HEK293 (cell line): ENCODE results near the gene UQCR11.

Source experiments
- BCL11B ChIP-seq: fragments of 450-650 bp; formaldehyde crosslinking; IDR thresholded peaks from 2 replicates; pipeline ENCODE4 v1.5.1; 2016; ENCODE audit warnings: low read depth, missing biosample characterization, missing genetic modification characterization
- CTCF ChIP-seq: fragments of 450-650 bp; formaldehyde crosslinking; IDR thresholded peaks from 2 replicates; pipeline ENCODE4 v1.5.1; 2016; ENCODE audit warnings: missing biosample characterization, missing genetic modification characterization
- GLI2 ChIP-seq: fragments of 450-650 bp; formaldehyde crosslinking; IDR thresholded peaks from 2 replicates; pipeline ENCODE4; 2017; ENCODE audit warnings: missing biosample characterization, missing genetic modification characterization, low read depth, borderline replicate concordance
- GLIS1 ChIP-seq: fragments of 450-650 bp; formaldehyde crosslinking; IDR thresholded peaks from 2 replicates; pipeline ENCODE4 v1.5.1; 2016; ENCODE audit warnings: missing biosample characterization, missing genetic modification characterization
- GLIS2 ChIP-seq: fragments of 450-650 bp; formaldehyde crosslinking; IDR thresholded peaks from 2 replicates; pipeline ENCODE4 v1.5.1; 2016; ENCODE audit warnings: missing biosample characterization, missing genetic modification characterization
- KLF1 ChIP-seq: fragments of 450-650 bp; formaldehyde crosslinking; IDR thresholded peaks from 2 replicates; pipeline ENCODE4 v1.5.1; 2016; ENCODE audit warnings: missing biosample characterization, missing genetic modification characterization
- KLF16 ChIP-seq: fragments of 450-650 bp; formaldehyde crosslinking; IDR thresholded peaks from 2 replicates; pipeline ENCODE4 v1.5.1; 2017; ENCODE audit warnings: missing biosample characterization, missing genetic modification characterization
- OSR2 ChIP-seq: fragments of 450-650 bp; formaldehyde crosslinking; IDR thresholded peaks from 2 replicates; pipeline ENCODE4 v1.5.1; 2016; ENCODE audit warnings: missing biosample characterization, missing genetic modification characterization
- PATZ1 ChIP-seq: fragments of 450-650 bp; formaldehyde crosslinking; IDR thresholded peaks from 2 replicates; pipeline ENCODE4 v1.5.1; 2016; ENCODE audit warnings: missing biosample characterization, missing genetic modification characterization
- PRDM10 ChIP-seq: fragments of 450-650 bp; formaldehyde crosslinking; IDR thresholded peaks from 2 replicates; pipeline ENCODE4 v1.5.1; 2016; ENCODE audit warnings: missing biosample characterization, missing genetic modification characterization
- SETDB1 ChIP-seq: IDR thresholded peaks from one replicate; pipeline ENCODE4 v1.6.1; 2017; ENCODE audit warnings: mild to moderate bottlenecking, low read length, moderate library complexity, mixed read lengths; ENCODE audit not compliant: insufficient read length
- SP2 ChIP-seq: fragments of 450-650 bp; formaldehyde crosslinking; IDR thresholded peaks from 2 replicates; pipeline ENCODE4 v1.5.1; 2016; ENCODE audit warnings: missing biosample characterization, missing genetic modification characterization
- YY1 ChIP-seq: fragments of 450-650 bp; formaldehyde crosslinking; IDR thresholded peaks from 2 replicates; pipeline ENCODE4 v1.5.1; 2018; ENCODE audit warnings: missing biosample characterization, missing genetic modification characterization
- ZBTB48 ChIP-seq: fragments of 450-650 bp; formaldehyde crosslinking; IDR thresholded peaks from 2 replicates; pipeline ENCODE4 v1.5.1; 2016; ENCODE audit warnings: missing biosample characterization, missing genetic modification characterization
- ZEB2 ChIP-seq: fragments of 450-650 bp; formaldehyde crosslinking; IDR thresholded peaks from 2 replicates; pipeline ENCODE4 v1.5.1; 2016; ENCODE audit warnings: missing biosample characterization, missing genetic modification characterization
- ZNF18 ChIP-seq: fragments of 450-650 bp; formaldehyde crosslinking; IDR thresholded peaks from 2 replicates; pipeline ENCODE4 v1.5.1; 2016; ENCODE audit warnings: missing biosample characterization, missing genetic modification characterization
- ZNF221 ChIP-seq: fragments of 450-650 bp; formaldehyde crosslinking; IDR thresholded peaks from 2 replicates; pipeline ENCODE4 v1.5.1; 2017; ENCODE audit warnings: missing biosample characterization, missing genetic modification characterization, borderline replicate concordance
- ZNF292 ChIP-seq: fragments of 450-650 bp; formaldehyde crosslinking; IDR thresholded peaks from 2 replicates; pipeline ENCODE4 v1.5.1; 2016; ENCODE audit warnings: low read depth, missing biosample characterization, missing genetic modification characterization, borderline replicate concordance
- ZNF335 ChIP-seq: fragments of 450-650 bp; formaldehyde crosslinking; conservative IDR thresholded peaks from 2 replicates; pipeline ENCODE4 v1.5.1; 2016; ENCODE audit warnings: missing biosample characterization, missing genetic modification characterization
- ZNF449 ChIP-seq: fragments of 450-650 bp; formaldehyde crosslinking; IDR thresholded peaks from 2 replicates; pipeline ENCODE4 v1.5.1; 2017; ENCODE audit warnings: missing biosample characterization, mild to moderate bottlenecking, missing genetic modification characterization, moderate library complexity
- ZNF488 ChIP-seq: fragments of 450-650 bp; formaldehyde crosslinking; IDR thresholded peaks from 2 replicates; pipeline ENCODE4 v1.5.1; 2016; ENCODE audit warnings: missing biosample characterization, missing genetic modification characterization
- ZNF580 ChIP-seq: fragments of 450-650 bp; formaldehyde crosslinking; IDR thresholded peaks from 2 replicates; pipeline ENCODE4 v1.5.1; 2016; ENCODE audit warnings: missing biosample characterization, missing genetic modification characterization
- ZNF830 ChIP-seq: fragments of 450-650 bp; IDR thresholded peaks from 2 replicates; pipeline ENCODE4 v1.5.0; 2018; ENCODE audit warnings: missing biosample characterization, missing genetic modification characterization, low read depth, mild to moderate bottlenecking, moderate library complexity

The UQCR11 gene

GRCh38 chr19:1650650-1651567, 45.6 kb upstream of the UQCR11 start (continued):
- peak; percentile 66 for TF ChIP-seq PATZ1 (tag by site-specific recombination)
- TF ChIP-seq ZNF335, result peak; percentile 62
- 0 out of 2 replicates have a peak, but pooled peaks have one; percentile 14 for TF ChIP-seq GLIS2 (tag by site-specific recombination)
- TF ChIP-seq PRDM10 (tag by site-specific recombination), result peak; percentile 94
- TF ChIP-seq GLIS1 (tag by site-specific recombination), result 0 out of 2 replicates have a peak, but pooled peaks have one; percentile 12
- no peak for TF ChIP-seq ZNF449
- no peak for TF ChIP-seq ZNF292
- peak; percentile 71 for TF ChIP-seq ZNF18 (tag by site-specific recombination)
- peak; percentile 46; the same call in 1 of the 2 replicates for TF ChIP-seq ZEB2 (tag by site-specific recombination)
- TF ChIP-seq ZNF221 (tag by site-specific recombination), result no peak
- TF ChIP-seq OSR2 (tag by site-specific recombination), result no peak
- no peak for TF ChIP-seq KLF16 (tag by site-specific recombination)
- TF ChIP-seq GLI2 (tag by site-specific recombination), result no peak
- TF ChIP-seq KLF1 (tag by site-specific recombination), result 0 out of 2 replicates have a peak, but pooled peaks have one; percentile 13
- TF ChIP-seq ZNF488 (tag by site-specific recombination), result no peak
- no peak for TF ChIP-seq ZNF830 (tag by site-specific recombination)
- TF ChIP-seq CTCF (tag by site-specific recombination), result peak; percentile 70; the same call in 1 of the 2 replicates
- no peak for TF ChIP-seq ZNF580 (tag by site-specific recombination)
- TF ChIP-seq SETDB1, result no peak
- no peak for TF ChIP-seq BCL11B
- no peak; the same call in 1 of the 2 replicates for TF ChIP-seq ZBTB48
- TF ChIP-seq SP2 (tag by site-specific recombination), result no peak
- no peak for TF ChIP-seq YY1 (tag by site-specific recombination)
- TF ChIP-seq, all 188 proteins: peak for 13
